ENCODE measurements around the gene LMX1A.

GRCh38 chr1:165218731-165219130, 137.8 kb downstream of the LMX1A start:
- no peak for TF ChIP-seq CTCF (IDR thresholded peaks at IDR 0.05)
- no peak for TF ChIP-seq POLR2AphosphoS5 (IDR thresholded peaks at IDR 0.05; ENCODE audit: low read depth, low read length)
- TF ChIP-seq TCF7L2 (IDR thresholded peaks at IDR 0.05; ENCODE audit: low read depth, low read length) = no peak

All from Panc1 (cell line).